Gastroesophageal sphincter (tissue), 4 donors: ENCODE results near the gene CLDN5. TPM values are rescaled to one million over a fixed set of nuclear protein-coding genes. Genes with fewer than 3 reads are reported as not detected.

Source experiments
- ATAC-seq: fragments of 150-250 bp; one replicate; pipeline ENCODE4 v1.9.1; 2016; ENCODE audit warnings: mild to moderate bottlenecking, moderate library complexity
- H3K27ac ChIP-seq, 4 donors: fragments of 200-600 bp; sonication (generic) in 3 of 4; 1 replicate in 3 of 4; 2 replicates in 1 of 4; pipeline ENCODE4 v1.5.1; 2016 to 2019
- H3K27me3 ChIP-seq: fragments of 200-600 bp; sonication (generic); one replicate; pipeline ENCODE4 v1.5.1; 2019
- H3K36me3 ChIP-seq, 2 donors: fragments of 200-600 bp; sonication (generic); one replicate each; pipeline ENCODE4 v1.5.1; 2019; ENCODE audit warnings: control low read depth in 1 of 2
- H3K4me1 ChIP-seq, 3 donors: fragments of 200-600 bp; sonication (generic); 1 replicate in 2 of 3; 2 replicates in 1 of 3; pipeline ENCODE4 v1.5.1; 2016 to 2019; ENCODE audit warnings: control low read depth in 2 of 3
- H3K4me3 ChIP-seq, 2 donors: fragments of 200-600 bp; sonication (generic); one replicate each; pipeline ENCODE4 v1.5.1; 2019; ENCODE audit warnings: mild to moderate bottlenecking in 1 of 2, moderate library complexity in 1 of 2
- H3K9me3 ChIP-seq, 3 donors: fragments of 200-600 bp; sonication (generic); one replicate each; pipeline ENCODE4 v1.5.1; 2017 to 2019; ENCODE audit warnings: control low read depth in 2 of 3
- EP300 ChIP-seq: sonication (generic); formaldehyde crosslinking; IDR thresholded peaks from one replicate; pipeline ENCODE4 v1.6.1; 2017; ENCODE audit warnings: antibody characterized with exemption, mild to moderate bottlenecking
- POLR2A ChIP-seq, 2 donors: fragments of 450-650 bp; IDR thresholded peaks; one replicate each; pipeline ENCODE4 v1.6.1; 2017; ENCODE audit warnings: antibody characterized with exemption in 2 of 2, mild to moderate bottlenecking in 2 of 2, moderate library complexity in 1 of 2
- POLR2AphosphoS5 ChIP-seq: sonication (generic); formaldehyde crosslinking; IDR thresholded peaks from one replicate; pipeline ENCODE4 v1.6.1; 2017; ENCODE audit warnings: antibody characterized with exemption
- WGBS, 2 donors: methylation state at CpG; one replicate each; pipeline ENCODE4 v1.1.5; 2018; ENCODE audit warnings: low coverage in 1 of 2; 5-methylcytosine and 5-hydroxymethylcytosine counted together
- total RNA-seq, 4 donors: library from RNA; depleted of rRNA; stranded (reverse); fragments of >200 nt; gene quantifications; one replicate each; pipeline ENCODE4 v1.1.0, GENCODE V29; 2016
- TF ChIP-seq, protein P1 (sequence below), 4 experiments: fragments of 200-600 bp in 2 of 4; fragments of 450-650 bp in 2 of 4; sonication (generic) in 1 of 4; IDR thresholded peaks; one replicate each; pipeline ENCODE4 v1.5.1; 2017 to 2019; ENCODE audit warnings: antibody characterized with exemption in 4 of 4, mild to moderate bottlenecking in 2 of 4, moderate library complexity in 2 of 4

Gene CLDN5
- total RNA-seq, 4 donors from 2014 or later: 29.6 to 149 (median 93.3) TPM

- Histone ChIP-seq H3K9me3 (no peaks in the 10 kb centered on the region), H3K27ac (no peak overlapping the region), H3K27me3 (no peaks in the 10 kb centered on the region), H3K36me3 (no peaks in the 10 kb centered on the region), H3K4me1 (no peaks in the 10 kb centered on the region), H3K4me3 (no peak overlapping the region)
- WGBS, 2 donors: 80% methylated on average over 1 of the region's 7 CpGs; no CpG with 5 or more reads in 1 of the 2 donors
- ATAC-seq: no peak
- TF ChIP-seq POLR2AphosphoS5 (no peak), EP300 (no peak), POLR2A (IDR thresholded peaks at IDR 0.05) (no peak)
- TF ChIP-seq, protein P1, sequence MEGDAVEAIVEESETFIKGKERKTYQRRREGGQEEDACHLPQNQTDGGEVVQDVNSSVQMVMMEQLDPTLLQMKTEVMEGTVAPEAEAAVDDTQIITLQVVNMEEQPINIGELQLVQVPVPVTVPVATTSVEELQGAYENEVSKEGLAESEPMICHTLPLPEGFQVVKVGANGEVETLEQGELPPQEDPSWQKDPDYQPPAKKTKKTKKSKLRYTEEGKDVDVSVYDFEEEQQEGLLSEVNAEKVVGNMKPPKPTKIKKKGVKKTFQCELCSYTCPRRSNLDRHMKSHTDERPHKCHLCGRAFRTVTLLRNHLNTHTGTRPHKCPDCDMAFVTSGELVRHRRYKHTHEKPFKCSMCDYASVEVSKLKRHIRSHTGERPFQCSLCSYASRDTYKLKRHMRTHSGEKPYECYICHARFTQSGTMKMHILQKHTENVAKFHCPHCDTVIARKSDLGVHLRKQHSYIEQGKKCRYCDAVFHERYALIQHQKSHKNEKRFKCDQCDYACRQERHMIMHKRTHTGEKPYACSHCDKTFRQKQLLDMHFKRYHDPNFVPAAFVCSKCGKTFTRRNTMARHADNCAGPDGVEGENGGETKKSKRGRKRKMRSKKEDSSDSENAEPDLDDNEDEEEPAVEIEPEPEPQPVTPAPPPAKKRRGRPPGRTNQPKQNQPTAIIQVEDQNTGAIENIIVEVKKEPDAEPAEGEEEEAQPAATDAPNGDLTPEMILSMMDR (IDR thresholded peaks at IDR 0.05): no peak
Observed at GRCh38 chr22:19499236-19499879, 24.9 kb downstream of the CLDN5 start.

DNA sequence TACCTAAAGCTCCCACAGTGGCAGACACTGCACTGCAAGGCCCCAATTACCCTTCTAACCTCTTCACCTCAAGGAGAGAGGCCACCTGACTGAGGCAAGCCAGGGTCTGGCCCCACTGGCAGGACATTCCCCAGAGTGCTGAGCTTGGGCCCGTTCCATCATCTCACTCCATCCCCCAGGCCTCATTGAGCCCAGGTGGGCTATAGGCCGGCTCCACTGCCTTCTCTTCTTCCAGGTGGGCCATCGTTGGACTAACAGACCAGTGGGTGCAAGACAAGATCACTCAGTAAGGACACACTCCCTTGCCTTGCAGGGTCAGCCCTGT is 25.4 kb downstream of the CLDN5 start:
- Histone ChIP-seq H3K27ac (no peak overlapping the region), H3K36me3 (no peaks in the 10 kb centered on the region), H3K27me3 (peaks cover 5% of the 10 kb centered on the region), H3K4me3 (no peak overlapping the region), H3K9me3 (no peaks in the 10 kb centered on the region), H3K4me1 (no peaks in the 10 kb centered on the region)
- no peak for ATAC-seq
- 92% methylated on average over 2 of the region's 3 CpGs; no CpG with 5 or more reads in 1 of the 2 donors for WGBS, 2 donors
- TF ChIP-seq POLR2A (IDR thresholded peaks at IDR 0.05): no peak
- TF ChIP-seq, protein P1 (IDR thresholded peaks at IDR 0.05): no peak
- TF ChIP-seq POLR2AphosphoS5: no peak
- TF ChIP-seq EP300: no peak

GRCh38 chr22:19498154-19498865 is 25.9 kb downstream of the CLDN5 start:
- Histone ChIP-seq H3K9me3 (no peaks in the 10 kb centered on the region), H3K4me3 (no peak overlapping the region), H3K27me3 (peaks cover 9% of the 10 kb centered on the region), H3K36me3 (no peaks in the 10 kb centered on the region), H3K27ac (no peak overlapping the region), H3K4me1 (no peaks in the 10 kb centered on the region)
- ATAC-seq: no peak
- WGBS, 2 donors: 100% methylated on average over 1 of the region's 7 CpGs; no CpG with 5 or more reads in 1 of the 2 donors
- no peak for TF ChIP-seq EP300
- TF ChIP-seq POLR2AphosphoS5: no peak
- no peak for TF ChIP-seq POLR2A (IDR thresholded peaks at IDR 0.05)
- TF ChIP-seq, protein P1 (IDR thresholded peaks at IDR 0.05): no peak

GRCh38 chr22:19497245-19497644 is 27.0 kb downstream of the CLDN5 start:
- H3K27me3 ChIP-seq: peaks cover 9% of the 10 kb centered on the region
- H3K4me3 ChIP-seq: no peak overlapping the region
- WGBS, 2 donors: 55 to 67% methylated on average over 1 to 2 of the region's 3 CpGs
- TF ChIP-seq POLR2AphosphoS5: no peak
- TF ChIP-seq EP300: no peak
- TF ChIP-seq POLR2A (IDR thresholded peaks at IDR 0.05): no peak
- TF ChIP-seq, protein P1 (IDR thresholded peaks at IDR 0.05): no peak
- no peaks in the 10 kb centered on the region for H3K9me3 ChIP-seq
- no peaks in the 10 kb centered on the region for H3K4me1 ChIP-seq
- H3K36me3 ChIP-seq: no peaks in the 10 kb centered on the region
- ATAC-seq: peak; percentile 22
- no peak overlapping the region for H3K27ac ChIP-seq

- Histone ChIP-seq H3K9me3 (no peaks in the 10 kb centered on the region), H3K4me3 (no peak overlapping the region), H3K36me3 (no peaks in the 10 kb centered on the region), H3K27me3 (peaks cover 9% of the 10 kb centered on the region), H3K27ac (no peak overlapping the region), H3K4me1 (no peaks in the 10 kb centered on the region)
- ATAC-seq: no peak
- WGBS, 2 donors: 93 to 95% methylated on average over 3 of the region's 3 CpGs
- TF ChIP-seq EP300: no peak
- no peak for TF ChIP-seq POLR2A (IDR thresholded peaks at IDR 0.05)
- no peak for TF ChIP-seq POLR2AphosphoS5
- TF ChIP-seq, protein P1 (IDR thresholded peaks at IDR 0.05): no peak
Observed at GRCh38 chr22:19496324-19496630, 27.9 kb downstream of the CLDN5 start.
